Tibial artery (tissue), 4 donors: ENCODE data around the gene BEST4.
"Not testable (repeated sequence)": the region's sequence is repeated elsewhere in the genome, so short reads cannot be mapped to it uniquely, and the experiment has no call there.

Experiments
- DNase-seq, 2 donors: peaks; one replicate each; pipeline ENCODE4 v3.0.0-alpha.2; 2019
- H3K27ac ChIP-seq, 2 donors: fragments of 200-600 bp; sonication (generic) in 1 of 2; 1 replicate in 1 of 2; 2 replicates in 1 of 2; pipeline ENCODE4 v1.5.1; 2018 to 2019; ENCODE audit warnings: mild to moderate bottlenecking in 1 of 2
- H3K27me3 ChIP-seq, 2 donors: fragments of 200-600 bp; sonication (generic) in 1 of 2; one replicate each; pipeline versions ENCODE4 v1.5.1 to v1.6.0; 2016 to 2019
- H3K36me3 ChIP-seq, 3 donors: fragments of 200-600 bp; sonication (generic) in 2 of 3; one replicate each; pipeline ENCODE4 v1.5.1; 2016 to 2019; ENCODE audit warnings: mild to moderate bottlenecking in 2 of 3
- H3K4me1 ChIP-seq, 4 donors: fragments of 200-600 bp; sonication (generic) in 2 of 4; 1 replicate in 3 of 4; 2 replicates in 1 of 4; pipeline ENCODE4 v1.5.1; 2016 to 2019
- H3K4me3 ChIP-seq, 2 donors: fragments of 200-600 bp; sonication (generic) in 1 of 2; 1 replicate in 1 of 2; 2 replicates in 1 of 2; pipeline ENCODE4 v1.5.1; 2018 to 2019; ENCODE audit warnings: mild to moderate bottlenecking in 2 of 2
- H3K9me3 ChIP-seq, 3 donors: fragments of 200-600 bp; sonication (generic) in 1 of 3; one replicate each; pipeline ENCODE4 v1.5.1; 2016 to 2019
- intact Hi-C: fragments of 100-400 bp; cut with DNase I; formaldehyde crosslinking; loops from one replicate; pipeline ENCODE4 v1.15.0; 2023; ENCODE audit warnings: low total_unique reads
- TF ChIP-seq, protein P1 (sequence below), 2 experiments: fragments of 200-600 bp in 1 of 2; fragments of 450-650 bp in 1 of 2; IDR thresholded peaks; one replicate each; pipeline ENCODE4 v1.5.1; 2017 to 2019; ENCODE audit warnings: antibody characterized with exemption in 2 of 2, mild to moderate bottlenecking in 1 of 2, moderate library complexity in 1 of 2

Gene BEST4

DNA sequence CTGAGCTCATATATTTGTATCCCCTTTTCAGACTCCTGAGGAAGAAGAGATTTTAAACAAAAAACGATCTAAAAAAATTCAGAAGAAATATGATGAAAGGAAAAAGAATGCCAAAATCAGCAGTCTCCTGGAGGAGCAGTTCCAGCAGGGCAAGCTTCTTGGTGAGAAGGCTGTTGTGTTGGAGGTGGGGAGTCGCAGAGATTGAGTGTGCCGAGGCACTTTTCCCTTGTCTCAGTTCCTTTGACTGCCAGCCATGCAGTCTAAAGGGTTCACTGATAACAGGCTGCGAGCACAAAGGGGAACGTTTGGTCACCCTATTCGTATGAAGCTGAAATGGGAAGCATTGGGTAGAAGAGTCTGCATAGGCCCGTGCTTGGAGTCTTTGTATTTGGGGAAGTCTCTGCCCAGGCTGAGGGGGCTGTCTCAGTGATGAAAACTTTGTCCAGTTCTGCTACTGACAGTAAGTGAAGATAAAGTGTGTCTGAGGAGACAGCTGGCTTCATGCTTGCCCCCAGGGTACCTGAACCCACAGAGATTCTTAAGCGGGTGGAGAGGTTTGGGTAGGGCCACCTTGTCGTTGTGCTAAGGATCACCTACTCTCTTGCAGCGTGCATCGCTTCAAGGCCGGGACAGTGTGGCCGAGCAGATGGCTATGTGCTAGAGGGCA is 9.9 kb downstream of the BEST4 start:
- DNase-seq: no peak
- no peak overlapping the region for H3K27ac ChIP-seq

DNA sequence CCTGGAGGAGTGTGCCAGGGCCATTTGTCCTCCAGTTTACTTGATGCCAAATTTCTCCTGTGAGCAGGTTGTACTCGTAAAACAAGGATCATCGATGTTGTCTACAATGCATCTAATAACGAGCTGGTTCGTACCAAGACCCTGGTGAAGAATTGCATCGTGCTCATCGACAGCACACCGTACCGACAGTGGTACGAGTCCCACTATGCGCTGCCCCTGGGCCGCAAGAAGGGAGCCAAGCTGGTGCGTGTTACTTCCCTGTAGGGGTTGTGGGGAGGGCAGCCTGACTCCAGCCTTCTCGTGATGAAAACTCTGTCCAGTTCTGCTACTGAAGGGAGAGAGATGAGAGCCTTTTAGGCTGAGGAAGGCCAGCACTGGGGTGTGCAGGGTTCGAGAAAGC is 10.4 kb downstream of the BEST4 start:
- peaks cover 0 to 27% (median 15%) of the 10 kb centered on the region in 4 donors for H3K4me1 ChIP-seq
- no peaks in the 10 kb centered on the region for H3K9me3 ChIP-seq
- TF ChIP-seq, protein P1, sequence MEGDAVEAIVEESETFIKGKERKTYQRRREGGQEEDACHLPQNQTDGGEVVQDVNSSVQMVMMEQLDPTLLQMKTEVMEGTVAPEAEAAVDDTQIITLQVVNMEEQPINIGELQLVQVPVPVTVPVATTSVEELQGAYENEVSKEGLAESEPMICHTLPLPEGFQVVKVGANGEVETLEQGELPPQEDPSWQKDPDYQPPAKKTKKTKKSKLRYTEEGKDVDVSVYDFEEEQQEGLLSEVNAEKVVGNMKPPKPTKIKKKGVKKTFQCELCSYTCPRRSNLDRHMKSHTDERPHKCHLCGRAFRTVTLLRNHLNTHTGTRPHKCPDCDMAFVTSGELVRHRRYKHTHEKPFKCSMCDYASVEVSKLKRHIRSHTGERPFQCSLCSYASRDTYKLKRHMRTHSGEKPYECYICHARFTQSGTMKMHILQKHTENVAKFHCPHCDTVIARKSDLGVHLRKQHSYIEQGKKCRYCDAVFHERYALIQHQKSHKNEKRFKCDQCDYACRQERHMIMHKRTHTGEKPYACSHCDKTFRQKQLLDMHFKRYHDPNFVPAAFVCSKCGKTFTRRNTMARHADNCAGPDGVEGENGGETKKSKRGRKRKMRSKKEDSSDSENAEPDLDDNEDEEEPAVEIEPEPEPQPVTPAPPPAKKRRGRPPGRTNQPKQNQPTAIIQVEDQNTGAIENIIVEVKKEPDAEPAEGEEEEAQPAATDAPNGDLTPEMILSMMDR (IDR thresholded peaks at IDR 0.05): no peak
- H3K27ac ChIP-seq: no peak overlapping the region
- peaks cover 16 to 54% (median 49%) of the 10 kb centered on the region in 3 donors for H3K36me3 ChIP-seq
- no peak overlapping the region for H3K4me3 ChIP-seq
- H3K27me3 ChIP-seq: no peaks in the 10 kb centered on the region
- intact Hi-C loops: loop anchor here (5.0 kb wide), 1 partner anchor 45 kb away; the partner anchor contains the start of gene RNU5D-1
- no peak for DNase-seq

More for the DNA sequence above, 9.9 kb downstream of the BEST4 start:
- Histone ChIP-seq H3K4me1 (peaks cover 0 to 27% (median 15%) of the 10 kb centered on the region in 4 donors), H3K36me3 (peaks cover 16 to 54% (median 49%) of the 10 kb centered on the region in 3 donors), H3K4me3 (no peak overlapping the region), H3K9me3 (no peaks in the 10 kb centered on the region), H3K27me3 (no peaks in the 10 kb centered on the region)
- intact Hi-C loops: loop anchor here (5.0 kb wide), 1 partner anchor 46 kb away; the partner anchor contains the start of gene RNU5D-1
- TF ChIP-seq, protein P1 (IDR thresholded peaks at IDR 0.05): no peak

- TF ChIP-seq, protein P1 (IDR thresholded peaks at IDR 0.05): no peak
- Histone ChIP-seq H3K27me3 (no peaks in the 10 kb centered on the region), H3K27ac (peak overlapping the region; percentile 96 to 97), H3K4me1 (peaks cover 0 to 27% (median 15%) of the 10 kb centered on the region in 4 donors), H3K36me3 (peaks cover 16 to 54% (median 49%) of the 10 kb centered on the region in 3 donors), H3K9me3 (no peaks in the 10 kb centered on the region), H3K4me3 (peak overlapping the region; percentile 82 to 88)
- intact Hi-C loops: loop anchor here (5.0 kb wide), 1 partner anchor 44 kb away; the partner anchor contains the start of gene RNU5D-1
- no peak for DNase-seq
Observed at GRCh38 chr1:44776730-44777068, 11.3 kb downstream of the BEST4 start.

DNA sequence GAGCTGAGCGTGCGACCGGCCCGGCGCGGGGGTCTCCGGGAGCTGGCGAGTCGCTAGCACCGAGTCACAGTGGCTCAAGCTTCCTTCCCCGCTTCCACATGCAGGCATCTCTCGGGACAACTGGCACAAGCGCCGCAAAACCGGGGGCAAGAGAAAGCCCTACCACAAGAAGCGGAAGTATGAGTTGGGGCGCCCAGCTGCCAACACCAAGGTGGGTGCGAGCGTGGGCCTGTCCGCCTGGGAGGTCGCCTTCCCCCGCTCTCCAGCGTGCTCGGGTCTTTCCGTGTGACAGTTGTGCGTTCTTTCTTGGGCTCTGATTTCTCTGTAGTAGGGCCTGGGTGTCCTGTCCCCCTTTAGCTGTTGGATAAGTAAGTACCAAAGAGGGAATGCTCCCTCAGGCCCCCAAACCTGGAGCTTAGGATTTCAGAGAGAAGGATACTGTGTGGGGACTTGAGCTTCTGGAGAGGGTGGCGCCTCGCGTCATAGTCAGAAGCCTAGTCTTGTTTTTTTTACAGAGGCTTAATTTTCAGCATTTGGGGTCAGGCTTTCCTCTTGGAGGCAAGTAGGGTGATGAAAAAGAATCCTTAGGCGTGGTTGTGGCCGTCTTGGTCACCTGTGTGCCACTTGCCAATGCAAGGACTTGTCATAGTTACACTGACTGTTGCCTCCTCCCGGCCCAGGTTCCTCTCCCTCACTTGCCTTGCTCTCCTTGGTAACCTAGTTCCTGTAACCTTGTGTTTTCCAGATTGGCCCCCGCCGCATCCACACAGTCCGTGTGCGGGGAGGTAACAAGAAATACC is 11.8 kb downstream of the BEST4 start:
- peak overlapping the region; percentile 82 to 88 for H3K4me3 ChIP-seq
- no peaks in the 10 kb centered on the region for H3K9me3 ChIP-seq
- H3K27me3 ChIP-seq: no peaks in the 10 kb centered on the region
- peaks cover 16 to 50% (median 44%) of the 10 kb centered on the region in 3 donors for H3K36me3 ChIP-seq
- intact Hi-C loops: loop anchor here (5.0 kb wide), 1 partner anchor 44 kb away; the partner anchor contains the start of gene RNU5D-1
- peak in 1 of 2 donors; percentile 41 for DNase-seq
- peak overlapping the region; percentile 96 to 97 for H3K27ac ChIP-seq
- TF ChIP-seq, protein P1 (IDR thresholded peaks at IDR 0.05): no peak
- peaks cover 0 to 27% (median 15%) of the 10 kb centered on the region in 4 donors for H3K4me1 ChIP-seq

GRCh38 chr1:44775078-44775929 is 12.7 kb downstream of the BEST4 start, which contains the start of gene RPS8:
Gene RPS8 (plus strand): TSS chr1:44775540. CDS start chr1:44775597, 57 bp downstream.
- peak; percentile 92 to 95 for DNase-seq
- H3K27me3 ChIP-seq: no peaks in the 10 kb centered on the region
- peaks cover 0 to 27% (median 15%) of the 10 kb centered on the region in 4 donors for H3K4me1 ChIP-seq
- H3K4me3 ChIP-seq: peak within 1 kb of the TSS; percentile 82 to 88
- peak within 1 kb of the TSS; percentile 96 to 97 for H3K27ac ChIP-seq
- intact Hi-C loops: loop anchor here (5.0 kb wide), 1 partner anchor 43 kb away; the partner anchor contains the start of gene RNU5D-1
- TF ChIP-seq, protein P1 (IDR thresholded peaks at IDR 0.05): no peak
- H3K36me3 ChIP-seq: peaks cover 16 to 41% (median 36%) of the 10 kb centered on the region in 3 donors
- no peaks in the 10 kb centered on the region for H3K9me3 ChIP-seq

DNA sequence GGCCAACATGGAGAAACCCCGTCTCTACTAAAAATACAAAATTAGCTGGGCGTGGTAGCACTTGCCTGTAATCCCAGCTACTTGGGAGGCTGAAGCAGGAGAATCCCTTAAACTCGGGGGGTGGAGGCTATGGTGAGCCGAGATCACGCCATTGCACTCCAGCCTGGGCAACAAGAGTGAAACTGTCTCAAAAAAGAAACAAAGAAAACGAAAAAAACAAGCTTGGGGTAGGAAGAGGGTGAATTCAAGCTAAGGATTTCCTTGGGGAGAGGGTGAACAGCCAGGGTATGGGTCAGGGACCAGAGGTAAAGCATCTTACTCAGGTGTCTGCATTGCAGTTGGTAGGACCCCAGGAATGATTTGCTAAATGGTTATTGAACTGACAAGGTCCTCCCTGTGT is 21.5 kb downstream of the BEST4 start:
- H3K4me1 ChIP-seq, H3K27ac ChIP-seq, H3K4me3 ChIP-seq, H3K9me3 ChIP-seq, intact Hi-C loops, DNase-seq, H3K27me3 ChIP-seq: not testable (repeated sequence)
- H3K36me3 ChIP-seq: peaks cover 0 to 26% (median 0%) of the 10 kb centered on the region in 3 donors
